GM23338 (cell line): ENCODE measurements around the gene TMEM117. TPM values are rescaled to one million over a fixed set of nuclear protein-coding genes. Genes with fewer than 3 reads are reported as not detected.

ENCODE experiments used
- ATAC-seq: fragments of 200-7000 bp; cut with Tn5 transposase; 3 replicates; pipeline ENCODE4 v1.9.1; 2020
- DNase-seq: peaks from one replicate; pipeline ENCODE4 v3.0.0-alpha.2; 2015; ENCODE audit warnings: low spot score
- H2AFZ ChIP-seq: fragments of 200-600 bp; sonication (generic); 2 replicates; pipeline ENCODE4 v1.8.0; 2016; ENCODE audit warnings: antibody characterized with exemption, mild to moderate bottlenecking, moderate library complexity
- H3F3A ChIP-seq: fragments of 200-600 bp; sonication (generic); replicated peaks from 2 replicates; pipeline ENCODE4 v1.8.0; 2017; ENCODE audit warnings: antibody characterized with exemption, mixed run types, low read depth
- H3K27ac ChIP-seq: fragments of 200-600 bp; sonication (generic); 2 replicates; pipeline ENCODE4 v1.6.1; 2016; ENCODE audit warnings: low read depth
- H3K27me3 ChIP-seq: fragments of 200-600 bp; sonication (generic); 2 replicates; pipeline ENCODE4 v1.8.0; 2016; ENCODE audit warnings: mild to moderate bottlenecking, mixed run types, moderate library complexity; ENCODE audit not compliant: insufficient read depth
- H3K36me3 ChIP-seq: fragments of 200-600 bp; sonication (generic); 2 replicates; pipeline ENCODE4 v1.8.0; 2016; ENCODE audit warnings: mild to moderate bottlenecking; ENCODE audit not compliant: insufficient read depth
- H3K4me1 ChIP-seq: fragments of 200-600 bp; sonication (generic); 2 replicates; pipeline ENCODE4 v1.8.0; 2016; ENCODE audit warnings: mild to moderate bottlenecking, moderate library complexity; ENCODE audit not compliant: insufficient read depth
- H3K4me2 ChIP-seq: fragments of 200-600 bp; sonication (generic); 2 replicates; pipeline ENCODE4 v1.7.1; 2017; ENCODE audit warnings: mixed run types
- H3K4me3 ChIP-seq: fragments of 200-600 bp; sonication (generic); 2 replicates; pipeline ENCODE4 v1.6.1; 2016; ENCODE audit warnings: mixed run types
- H3K79me2 ChIP-seq: fragments of 200-600 bp; sonication (generic); replicated peaks from 2 replicates; pipeline ENCODE4 v1.8.0; 2017; ENCODE audit warnings: mild to moderate bottlenecking; ENCODE audit not compliant: insufficient read depth
- H3K9me2 ChIP-seq: fragments of 200-600 bp; sonication (generic); 2 replicates; pipeline ENCODE4 v1.8.0; 2017; ENCODE audit not compliant: insufficient read depth
- H4K20me1 ChIP-seq: fragments of 200-600 bp; sonication (generic); replicated peaks from 2 replicates; pipeline ENCODE4 v1.8.0; 2017; ENCODE audit warnings: mild to moderate bottlenecking; ENCODE audit not compliant: insufficient read depth
- H3K27ac Mint-ChIP-seq: 2 replicates; pipeline ENCODE4 v1.8.0; 2020; ENCODE audit warnings: inconsistent platforms, mild to moderate bottlenecking, moderate library complexity, mixed read lengths
- H3K27me3 Mint-ChIP-seq: 3 replicates; pipeline ENCODE4 v1.8.0; 2022; ENCODE audit warnings: low read depth, mild to moderate bottlenecking, moderate library complexity, mixed read lengths, inconsistent platforms; ENCODE audit not compliant: insufficient read depth, poor library complexity
- H3K36me3 Mint-ChIP-seq: 3 replicates; pipeline ENCODE4 v1.8.0; 2021; ENCODE audit warnings: low read depth, mild to moderate bottlenecking, inconsistent platforms, moderate library complexity, mixed read lengths
- H3K4me1 Mint-ChIP-seq: 3 replicates; pipeline ENCODE4 v1.8.0; 2020; ENCODE audit warnings: mild to moderate bottlenecking, inconsistent platforms, mixed read lengths
- H3K4me3 Mint-ChIP-seq: 3 replicates; pipeline ENCODE4 v1.8.0; 2021; ENCODE audit warnings: moderate library complexity, mild to moderate bottlenecking, inconsistent platforms, mixed read lengths
- H3K9me3 Mint-ChIP-seq: 3 replicates; pipeline ENCODE4 v1.8.0; 2020; ENCODE audit warnings: moderate library complexity, mild to moderate bottlenecking, inconsistent platforms, mixed read lengths
- CREB1 ChIP-seq: fragments of 250-450 bp; sonication (Bioruptor Pico); IDR thresholded peaks from 2 replicates; pipeline ENCODE4 v1.5.0; 2020; ENCODE audit warnings: low read depth, mild to moderate bottlenecking, moderate library complexity
- CTCF ChIP-seq, 2 experiments: fragments of 200-600 bp in 1 of 2; sonication (generic) in 1 of 2; conservative IDR thresholded peaks; 2 replicates each; pipeline versions ENCODE4 v1.5.1 to v1.6.1; 2016 to 2017; ENCODE audit warnings: antibody characterized with exemption in 2 of 2, low read depth in 2 of 2, mild to moderate bottlenecking in 2 of 2, moderate library complexity in 1 of 2
- EZH2 ChIP-seq: fragments of 200-600 bp; sonication (generic); IDR thresholded peaks from one replicate; pipeline ENCODE4 v1.8.0; 2017; ENCODE audit warnings: antibody characterized with exemption, mild to moderate bottlenecking, low read depth; ENCODE audit not compliant: unreplicated experiment
- EZH2phosphoT487 ChIP-seq: fragments of 200-600 bp; sonication (generic); IDR thresholded peaks from one replicate; pipeline ENCODE4 v1.8.1; 2018; ENCODE audit warnings: antibody characterized with exemption; ENCODE audit not compliant: unreplicated experiment
- JUNB ChIP-seq: IDR thresholded peaks from one replicate; pipeline ENCODE4 v1.6.1; 2016; ENCODE audit warnings: antibody characterized with exemption; ENCODE audit not compliant: unreplicated experiment
- NANOG ChIP-seq: IDR thresholded peaks from 2 replicates; pipeline ENCODE4 v1.6.1; 2016; ENCODE audit warnings: antibody characterized with exemption, borderline replicate concordance
- POLR2AphosphoS5 ChIP-seq: IDR thresholded peaks from 2 replicates; pipeline ENCODE4 v1.6.1; 2016; ENCODE audit warnings: antibody characterized with exemption, low read depth
- REST ChIP-seq: IDR thresholded peaks from one replicate; pipeline ENCODE4 v1.6.1; 2018; ENCODE audit warnings: antibody characterized with exemption; ENCODE audit not compliant: unreplicated experiment
- STAT1 ChIP-seq: IDR thresholded peaks from one replicate; pipeline ENCODE4 v1.6.1; 2016; ENCODE audit warnings: antibody characterized with exemption; ENCODE audit not compliant: unreplicated experiment
- ZNF114 ChIP-seq: fragments of 250-450 bp; sonication (Bioruptor Pico); IDR thresholded peaks from 2 replicates; pipeline ENCODE4 v1.5.0; 2020; ENCODE audit warnings: mild to moderate bottlenecking, moderate library complexity
- ZNF331 ChIP-seq: fragments of 250-450 bp; sonication (Bioruptor Pico); IDR thresholded peaks from 2 replicates; pipeline ENCODE4 v1.5.0; 2020; ENCODE audit warnings: low read depth, mild to moderate bottlenecking, moderate library complexity
- ZNF462 ChIP-seq: fragments of 250-450 bp; sonication (Bioruptor Pico); IDR thresholded peaks from 2 replicates; pipeline ENCODE4 v1.5.0; 2020; ENCODE audit warnings: mild to moderate bottlenecking, moderate library complexity
- polyA plus RNA-seq: library from polyadenylated mRNA; unstranded; fragments of >200 nt; fragmentation: Nextera tagmentation; extraction: Ambion mirVana; gene quantifications from 2 replicates; pipeline ENCODE4 v1.2.1, GENCODE V29; 2016
- total RNA-seq: library from RNA; depleted of rRNA; stranded (reverse); fragments of >200 nt; shearing (Covaris generic); gene quantifications from 2 replicates; pipeline ENCODE4 v1.2.3, GENCODE V29; 2014
- TF ChIP-seq, protein P1 (sequence below): IDR thresholded peaks from 2 replicates; pipeline ENCODE4 v1.6.1; 2016; ENCODE audit warnings: antibody characterized with exemption

The TMEM117 gene
- total and polyA plus RNA-seq, 2 experiments from 2014 or later = 0.94 to 1.6 TPM

GRCh38 chr12:44334347-44334746 is 498.5 kb downstream of the TMEM117 start:
- no peaks in the 10 kb centered on the region for H3K4me1 Mint-ChIP-seq
- no peak overlapping the region for H3K4me3 Mint-ChIP-seq
- DNase-seq (no peak), ATAC-seq (no peak)
- Histone ChIP-seq H3F3A (no peaks in the 10 kb centered on the region), H3K27me3 (no peaks in the 10 kb centered on the region), H3K9me2 (no peaks in the 10 kb centered on the region), H3K4me3 (no peak overlapping the region), H3K36me3 (no peaks in the 10 kb centered on the region), H3K4me1 (no peaks in the 10 kb centered on the region), H3K27ac (no peak overlapping the region), H3K79me2 (no peaks in the 10 kb centered on the region), H3K4me2 (no peak overlapping the region), H4K20me1 (no peaks in the 10 kb centered on the region), H2AFZ (no peak overlapping the region)
- no peaks in the 10 kb centered on the region for H3K27me3 Mint-ChIP-seq
- no peak overlapping the region for H3K27ac Mint-ChIP-seq
- H3K36me3 Mint-ChIP-seq = no peaks in the 10 kb centered on the region; the same call in 2 of the 3 replicates
- TF ChIP-seq ZNF331 (CRISPR knock-in tag) = no peak
- TF ChIP-seq POLR2AphosphoS5 = no peak
- TF ChIP-seq CREB1 = no peak
- TF ChIP-seq, protein P1, sequence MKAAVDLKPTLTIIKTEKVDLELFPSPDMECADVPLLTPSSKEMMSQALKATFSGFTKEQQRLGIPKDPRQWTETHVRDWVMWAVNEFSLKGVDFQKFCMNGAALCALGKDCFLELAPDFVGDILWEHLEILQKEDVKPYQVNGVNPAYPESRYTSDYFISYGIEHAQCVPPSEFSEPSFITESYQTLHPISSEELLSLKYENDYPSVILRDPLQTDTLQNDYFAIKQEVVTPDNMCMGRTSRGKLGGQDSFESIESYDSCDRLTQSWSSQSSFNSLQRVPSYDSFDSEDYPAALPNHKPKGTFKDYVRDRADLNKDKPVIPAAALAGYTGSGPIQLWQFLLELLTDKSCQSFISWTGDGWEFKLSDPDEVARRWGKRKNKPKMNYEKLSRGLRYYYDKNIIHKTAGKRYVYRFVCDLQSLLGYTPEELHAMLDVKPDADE = no peak
- no peak for TF ChIP-seq NANOG
- TF ChIP-seq STAT1 = no peak
- no peak for TF ChIP-seq REST
- TF ChIP-seq JUNB = no peak
- TF ChIP-seq EZH2phosphoT487 = no peak
- TF ChIP-seq EZH2 = no peak
- TF ChIP-seq CTCF (conservative IDR thresholded peaks at IDR 0.05; ENCODE audit: low read depth in 2 of 2) = no peak
- TF ChIP-seq ZNF114 (CRISPR knock-in tag) = no peak
- TF ChIP-seq ZNF462 (CRISPR knock-in tag) = no peak
- peaks cover 4% of the 10 kb centered on the region; the same call in 1 of the 3 replicates for H3K9me3 Mint-ChIP-seq
